ENCODE data around the gene CERKL. TPM values are rescaled to one million over a fixed set of nuclear protein-coding genes. Genes with fewer than 3 reads are reported as not detected.
A peak's percentile ranks its signal among the peaks of the same experiment; 100 is the strongest.

The CERKL gene
- total and polyA plus RNA-seq, 2 donors from 2014 or later, result 7.8 to 8.0 TPM

GRCh38 chr2:181678861-181679543 is 22.1 kb upstream of the CERKL start:
- TF ChIP-seq CTCF (IDR thresholded peaks at IDR 0.05; ENCODE audit: borderline replicate concordance, extremely low read depth, insufficient read depth), result no peak

GRCh38 chr2:181677912-181678586 is 21.1 kb upstream of the CERKL start:
- no peak for FAIRE-seq
- peak; percentile 86 to 96 (median 93) for DNase-seq
- no peak overlapping the region for H3K27ac ChIP-seq (ENCODE audit: low read depth in 2 of 2, low read length in 2 of 2)
- H3K4me1 ChIP-seq (ENCODE audit: control insufficient read depth in 2 of 3, insufficient read depth in 2 of 3, low read depth in 1 of 3, low read length in 3 of 3), result peaks cover 0 to 4% (median 0%) of the 10 kb centered on the region in 3 donors
- peaks cover 63% of the 10 kb centered on the region for H3K27me3 ChIP-seq (ENCODE audit: control insufficient read depth, insufficient read depth, low read length)
- H3K9me3 ChIP-seq (ENCODE audit: control insufficient read depth in 2 of 3, insufficient read depth in 1 of 3, low read length in 3 of 3), result no peaks in the 10 kb centered on the region
- H3K9ac ChIP-seq (ENCODE audit: low read length in 3 of 3), result no peak overlapping the region
- no peak overlapping the region for H3K4me3 ChIP-seq (ENCODE audit: low read length in 3 of 3)
- intact Hi-C loops (cut with DNase I), result no loop called here
- TF ChIP-seq CTCF (IDR thresholded peaks at IDR 0.05; ENCODE audit: borderline replicate concordance, extremely low read depth, insufficient read depth), result no peak
- no peaks in the 10 kb centered on the region for H3K36me3 ChIP-seq (ENCODE audit: control insufficient read depth in 2 of 3, insufficient read depth in 3 of 3, low read length in 3 of 3)

More at GRCh38 chr2:181678861-181679543, 22.1 kb upstream of the CERKL start:
- Histone ChIP-seq H3K27ac (ENCODE audit: low read depth in 2 of 2, low read length in 2 of 2) (no peak overlapping the region), H3K36me3 (ENCODE audit: control insufficient read depth in 2 of 3, insufficient read depth in 3 of 3, low read length in 3 of 3) (no peaks in the 10 kb centered on the region), H3K9me3 (ENCODE audit: control insufficient read depth in 2 of 3, insufficient read depth in 1 of 3, low read length in 3 of 3) (no peaks in the 10 kb centered on the region), H3K4me1 (ENCODE audit: control insufficient read depth in 2 of 3, insufficient read depth in 2 of 3, low read depth in 1 of 3, low read length in 3 of 3) (peaks cover 0 to 7% (median 0%) of the 10 kb centered on the region in 3 donors), H3K4me3 (ENCODE audit: low read length in 3 of 3) (no peak overlapping the region), H3K9ac (ENCODE audit: low read length in 3 of 3) (no peak overlapping the region), H3K27me3 (ENCODE audit: control insufficient read depth, insufficient read depth, low read length) (peaks cover 62% of the 10 kb centered on the region)
- intact Hi-C loops (cut with DNase I), result no loop called here
- DNase-seq (no peak), FAIRE-seq (no peak)

GRCh38 chr2:181675254-181675653 is 18.3 kb upstream of the CERKL start:
- H3K4me3 ChIP-seq (ENCODE audit: low read length in 3 of 3), result no peak overlapping the region
- intact Hi-C loops (cut with DNase I), result no loop called here
- peaks cover 39% of the 10 kb centered on the region for H3K27me3 ChIP-seq (ENCODE audit: control insufficient read depth, insufficient read depth, low read length)
- no peak overlapping the region for H3K9ac ChIP-seq (ENCODE audit: low read length in 3 of 3)
- H3K4me1 ChIP-seq (ENCODE audit: control insufficient read depth in 2 of 3, insufficient read depth in 2 of 3, low read depth in 1 of 3, low read length in 3 of 3), result no peaks in the 10 kb centered on the region
- TF ChIP-seq CTCF (IDR thresholded peaks at IDR 0.05; ENCODE audit: borderline replicate concordance, extremely low read depth, insufficient read depth), result no peak
- no peaks in the 10 kb centered on the region for H3K36me3 ChIP-seq (ENCODE audit: control insufficient read depth in 2 of 3, insufficient read depth in 3 of 3, low read length in 3 of 3)
- no peak for DNase-seq
- no peaks in the 10 kb centered on the region for H3K9me3 ChIP-seq (ENCODE audit: control insufficient read depth in 2 of 3, insufficient read depth in 1 of 3, low read length in 3 of 3)
- H3K27ac ChIP-seq (ENCODE audit: low read depth in 2 of 2, low read length in 2 of 2), result no peak overlapping the region
- FAIRE-seq, result no peak

Data from kidney (tissue), 14 donors.